ENCODE results near the gene TBC1D10B. TPM values are rescaled to one million over a fixed set of nuclear protein-coding genes. Genes with fewer than 3 reads are reported as not detected.

TBC1D10B gene
- total and polyA plus RNA-seq, 2 donors (not counting 1 experiment from before 2014, with no cell fraction given) = 23.5 to 58.0 TPM

GRCh38 chr16:30413112-30413806 lies 43.0 kb upstream of the TBC1D10B start:
- H2AFZ ChIP-seq (ENCODE audit: insufficient read depth, low read depth, low read length, poor library complexity, severe bottlenecking) = no peak overlapping the region

More at GRCh38 chr16:30413112-30413806, 43.0 kb upstream of the TBC1D10B start:
- 92% methylated on average over 4 of the region's 6 CpGs for WGBS (ENCODE audit: insufficient coverage)
- Histone ChIP-seq H3K27ac (ENCODE audit: low read length in 2 of 2) (no peak overlapping the region), H3K36me3 (replicated peaks in 1 of 2; ENCODE audit: control extremely low read depth in 1 of 2, control insufficient read depth in 1 of 2, extremely low read depth in 1 of 2, insufficient read depth in 2 of 2, low read length in 1 of 2) (peaks cover 0 to 7% of the 10 kb centered on the region in 2 experiments), H4K20me1 (ENCODE audit: control insufficient read depth, insufficient read depth, low read length, poor library complexity, severe bottlenecking) (no peaks in the 10 kb centered on the region), H3K4me3 (ENCODE audit: control extremely low read depth in 1 of 5, extremely low read depth in 1 of 5, insufficient read depth in 1 of 5, low read depth in 2 of 5, low read length in 4 of 5) (no peak overlapping the region), H3K4me2 (replicated peaks; ENCODE audit: low read depth, low read length, poor library complexity, severe bottlenecking) (no peak overlapping the region), H3K27me3 (replicated peaks in 1 of 4; ENCODE audit: control extremely low read depth in 1 of 4, control insufficient read depth in 3 of 4, insufficient read depth in 4 of 4, low read length in 3 of 4) (no peaks in the 10 kb centered on the region), H3K9me3 (ENCODE audit: control extremely low read depth in 1 of 3, control insufficient read depth in 2 of 3, insufficient read depth in 1 of 3, low read length in 2 of 3) (no peaks in the 10 kb centered on the region), H3K79me2 (ENCODE audit: control insufficient read depth, insufficient read depth, low read length) (peaks cover 21% of the 10 kb centered on the region), H3K9ac (ENCODE audit: low read length) (no peak overlapping the region), H3K4me1 (ENCODE audit: control insufficient read depth in 2 of 2, insufficient read depth in 2 of 2, low read length in 2 of 2) (peaks cover 13 to 21% of the 10 kb centered on the region in 2 donors)
- Mint-ChIP-seq H3K4me3 (no peak overlapping the region), H3K4me1 (peaks cover 17% of the 10 kb centered on the region), H3K9me3 (ENCODE audit: insufficient read depth) (no peaks in the 10 kb centered on the region), H3K27me3 (no peaks in the 10 kb centered on the region), H3K27ac (no peak overlapping the region)
- intact Hi-C loops (cut with micrococcal nuclease) = no loop called here
- ATAC-seq (ENCODE audit: low read depth) = no peak
- DNase-seq = no peak
- ChIA-PET CTCF (interaction anchor here (1.2 to 1.3 kb wide), 2 partner anchors 17 to 185 kb away, joined by 4 to 5 read pairs; partner anchors contain the start of gene DCTPP1), POLR2A (no interaction called here)
- TF ChIP-seq CTCF (IDR thresholded peaks at IDR 0.05) (no peak), EZH2 (IDR thresholded peaks at IDR 0.05; ENCODE audit: borderline replicate concordance, insufficient read depth, low read depth, low read length, poor library complexity, severe bottlenecking) (no peak)
